Retinal pigment epithelial cell (primary cell): Measurements from ENCODE around the gene GAA.

Source experiments
- DNase-seq: peaks from one replicate; pipeline ENCODE4 v3.0.0-alpha.2; 2010; ENCODE audit warnings: low read depth
- H3K4me3 ChIP-seq: 2 replicates; pipeline ENCODE4 v1.5.1; 2011; ENCODE audit warnings: mild to moderate bottlenecking, low read length, control low read depth, moderate library complexity
- CTCF ChIP-seq: conservative IDR thresholded peaks from 2 replicates; pipeline ENCODE4 v1.5.1; 2011; ENCODE audit warnings: low read depth, low read length, control low read depth, inconsistent platforms

The GAA gene

GRCh38 chr17:80070375-80071115 is 30.8 kb upstream of the GAA start:
- H3K4me3 ChIP-seq = no peak overlapping the region
- no peak for TF ChIP-seq CTCF
- no peak for DNase-seq

GRCh38 chr17:80071116-80071841 is 30.1 kb upstream of the GAA start:
- H3K4me3 ChIP-seq = no peak overlapping the region
- no peak for TF ChIP-seq CTCF
- peak; percentile 34 for DNase-seq

- no peak for DNase-seq
- no peak for TF ChIP-seq CTCF
- H3K4me3 ChIP-seq = no peak overlapping the region
Observed at GRCh38 chr17:80072410-80072809, 29.0 kb upstream of the GAA start.

- H3K4me3 ChIP-seq = no peak overlapping the region
- no peak for TF ChIP-seq CTCF
- DNase-seq = no peak
Observed at GRCh38 chr17:80080081-80080480, 21.3 kb upstream of the GAA start.

GRCh38 chr17:80081596-80081995 is 19.8 kb upstream of the GAA start:
- no peak for TF ChIP-seq CTCF
- no peak for DNase-seq
- H3K4me3 ChIP-seq = no peak overlapping the region

GRCh38 chr17:80082403-80083135 is 18.8 kb upstream of the GAA start:
- DNase-seq = no peak
- H3K4me3 ChIP-seq = no peak overlapping the region
- peak; percentile 77 for TF ChIP-seq CTCF
